Endothelial cell of umbilical vein (primary cell): ENCODE results near the gene MAP4K2. TPM values are rescaled to one million over a fixed set of nuclear protein-coding genes. Genes with fewer than 3 reads are reported as not detected.

ENCODE experiments used
- BruUV-seq: library from RNA; stranded (reverse); fragments of 400-500 nt; replicated peaks from 2 replicates; lab custom pipeline; 2021; lab: Mats Ljungman, UMichigan
- CTCF ChIA-PET: fragments of 300-600, 350-600 bp; sonication (Branson Sonifier 250); formaldehyde crosslinking; loops from one replicate; lab custom pipeline; 2021; ENCODE audit warnings: antibody characterized with exemption, inconsistent platforms; lab: Charles Lee
- POLR2A ChIA-PET: fragments of 300-600, 350-600 bp; sonication (Branson Sonifier 250); formaldehyde crosslinking; loops from one replicate; lab custom pipeline; 2021; ENCODE audit warnings: antibody characterized with exemption, inconsistent platforms; lab: Charles Lee
- DNase-seq: peaks from one replicate; pipeline ENCODE4 v3.0.0-alpha.2; 2011; ENCODE audit warnings: low read depth, low spot score
- FAIRE-seq: peaks from 2 replicates; lab custom pipeline; 2011; peaks lifted over from hg19 to GRCh38; lab: Jason Lieb, UNC
- H2AFZ ChIP-seq: 2 replicates; pipeline ENCODE4 v1.6.0; 2012; ENCODE audit warnings: low read depth, low read length, control low read depth, inconsistent platforms
- H3K27ac ChIP-seq: 2 replicates; pipeline ENCODE4 v1.5.1; 2011; ENCODE audit warnings: low read depth, mild to moderate bottlenecking, control low read depth, low read length, moderate library complexity; ENCODE audit not compliant: insufficient read depth
- H3K27me3 ChIP-seq, 2 experiments: 2 replicates each; pipeline versions ENCODE4 v1.6.0 to v1.6.1; 2011; ENCODE audit warnings: low read length in 2 of 2, mixed read lengths in 1 of 2; ENCODE audit not compliant: control insufficient read depth in 2 of 2, insufficient read depth in 2 of 2
- H3K36me3 ChIP-seq, 2 experiments: 2 replicates in 1 of 2; 3 replicates in 1 of 2; pipeline ENCODE4 v1.5.1; 2011; ENCODE audit warnings: low read length in 2 of 2, mild to moderate bottlenecking in 1 of 2, moderate library complexity in 1 of 2; ENCODE audit not compliant: control insufficient read depth in 2 of 2, insufficient read depth in 2 of 2; ENCODE audit errors: extremely low read depth in 1 of 2
- H3K4me1 ChIP-seq: 3 replicates; pipeline ENCODE4 v1.5.1; 2011; ENCODE audit warnings: mild to moderate bottlenecking, low read length; ENCODE audit not compliant: control insufficient read depth, insufficient read depth; ENCODE audit errors: extremely low read depth
- H3K4me2 ChIP-seq: 2 replicates; pipeline ENCODE4 v1.6.1; 2011; ENCODE audit warnings: low read length, control low read depth, mixed read lengths; ENCODE audit not compliant: insufficient read depth
- H3K4me3 ChIP-seq, 3 experiments: fragments of 200-600 bp in 1 of 3; sonication (generic), shearing (Covaris generic) in 1 of 3; replicated peaks in 1 of 3; 2 replicates each; pipeline ENCODE4 v1.5.1; 2011 to 2016; ENCODE audit warnings: control low read depth in 3 of 3, low read length in 3 of 3, mild to moderate bottlenecking in 2 of 3, inconsistent platforms in 1 of 3, low read depth in 1 of 3, moderate library complexity in 1 of 3; ENCODE audit not compliant: insufficient read depth in 1 of 3
- H3K79me2 ChIP-seq: 2 replicates; pipeline ENCODE4 v1.6.0; 2012; ENCODE audit warnings: low read length, inconsistent platforms; ENCODE audit not compliant: control insufficient read depth, insufficient read depth
- H3K9ac ChIP-seq: replicated peaks from 2 replicates; pipeline ENCODE3; 2011; ENCODE audit warnings: low read length, control low read depth; ENCODE audit not compliant: insufficient read depth; ENCODE audit errors: extremely low read depth
- H3K9me1 ChIP-seq: replicated peaks from 3 replicates; pipeline ENCODE4 v1.6.0; 2011; ENCODE audit warnings: mild to moderate bottlenecking, low read length; ENCODE audit not compliant: control insufficient read depth, insufficient read depth; ENCODE audit errors: extremely low read depth
- H3K9me3 ChIP-seq: replicated peaks from 2 replicates; pipeline ENCODE4 v1.5.1; 2012; ENCODE audit warnings: low read length, inconsistent platforms; ENCODE audit not compliant: control insufficient read depth, insufficient read depth
- H4K20me1 ChIP-seq: replicated peaks from 2 replicates; pipeline ENCODE3; 2011; ENCODE audit warnings: mild to moderate bottlenecking, low read length; ENCODE audit not compliant: control insufficient read depth, insufficient read depth; ENCODE audit errors: extremely low read depth
- CTCF ChIP-seq, 2 donors: IDR thresholded peaks; 1 replicate in 1 of 2; 2 replicates in 1 of 2; pipeline ENCODE4 v1.5.1; 2011; ENCODE audit warnings: low read length in 2 of 2, mild to moderate bottlenecking in 2 of 2, moderate library complexity in 2 of 2, control low read depth in 1 of 2, inconsistent platforms in 1 of 2, low read depth in 1 of 2; ENCODE audit not compliant: insufficient read depth in 1 of 2; ENCODE audit errors: extremely low read depth in 1 of 2
- EZH2 ChIP-seq: IDR thresholded peaks from 2 replicates; pipeline ENCODE4 v1.6.1; 2012; ENCODE audit warnings: borderline replicate concordance, low read depth, mild to moderate bottlenecking, moderate library complexity, low read length, inconsistent platforms; ENCODE audit not compliant: severe bottlenecking
- FOS ChIP-seq: IDR thresholded peaks from 2 replicates; pipeline ENCODE4 v1.6.1; 2011; ENCODE audit warnings: mild to moderate bottlenecking, low read length, moderate library complexity, borderline replicate concordance; ENCODE audit not compliant: insufficient read depth
- JUN ChIP-seq: IDR thresholded peaks from 2 replicates; pipeline ENCODE4 v1.6.1; 2011; ENCODE audit warnings: borderline replicate concordance, low read depth; ENCODE audit not compliant: insufficient read length, insufficient read depth
- MAX ChIP-seq: IDR thresholded peaks from 2 replicates; pipeline ENCODE4 v1.6.1; 2011; ENCODE audit not compliant: insufficient read depth, insufficient read length
- MYC ChIP-seq: IDR thresholded peaks from one replicate; pipeline ENCODE4 v1.6.1; 2011; ENCODE audit warnings: mild to moderate bottlenecking, low read depth, low read length
- POLR2A ChIP-seq: IDR thresholded peaks from 2 replicates; pipeline ENCODE4 v1.6.1; 2012; ENCODE audit warnings: low read depth, mild to moderate bottlenecking, control low read depth, low read length
- POLR2AphosphoS5 ChIP-seq: IDR thresholded peaks from 2 replicates; pipeline ENCODE4 v1.6.1; 2012; ENCODE audit warnings: low read depth, mild to moderate bottlenecking, control low read depth, low read length, moderate library complexity; ENCODE audit not compliant: insufficient read depth
- dilution Hi-C: fragments of 300-500 bp; cut with MboI; formaldehyde crosslinking; loops from one replicate; pipeline ENCODE4 v1.15.0; 2019; ENCODE audit warnings: low sequenced_read_pairs; ENCODE audit not compliant: extremely low pct_ligation_motif_present
- intact Hi-C: fragments of 100-400 bp; cut with micrococcal nuclease; formaldehyde crosslinking; loops from one replicate; pipeline ENCODE4 v1.10.0; 2022
- polyA plus RNA-seq, 4 experiments: library from polyadenylated mRNA; depleted of rRNA in 3 of 4; stranded (reverse) in 3 of 4; unstranded in 1 of 4; fragments of >200 nt; gene quantifications; 2 replicates each; pipeline versions ENCODE4 v1.2.1 to v1.2.3, GENCODE V29; 2011 to 2012; ENCODE audit warnings: missing spikeins in 1 of 4
- total RNA-seq: library from RNA; stranded (reverse); gene quantifications from 2 replicates; pipeline ENCODE4 v1.2.3, GENCODE V29; 2021

The MAP4K2 gene
- total and polyA plus RNA-seq, 2 donors (not counting 3 experiments of a cell fraction or from before 2014, with no cell fraction given) = 43.3 to 44.0 TPM

GRCh38 chr11:64809781-64810241 is 6.8 kb upstream of the MAP4K2 start:
- H3K9me3 ChIP-seq = no peaks in the 10 kb centered on the region
- TF ChIP-seq CTCF (IDR thresholded peaks at IDR 0.05; ENCODE audit: extremely low read depth in 1 of 2, insufficient read depth in 1 of 2, low read depth in 1 of 2, low read length in 2 of 2) (no peak), POLR2A (no peak), MAX (no peak), FOS (no peak), JUN (no peak), EZH2 (no peak), MYC (no peak), POLR2AphosphoS5 (no peak)
- H3K4me2 ChIP-seq = peak overlapping the region; percentile 49
- BruUV-seq = no TSS peak
- H3K9me1 ChIP-seq = no peaks in the 10 kb centered on the region
- H3K27ac ChIP-seq = no peak overlapping the region
- peak overlapping the region; percentile 46 for H3K9ac ChIP-seq
- POLR2A ChIA-PET = interaction anchor here (1.0 kb wide), 1 partner anchor 9 kb away, joined by 3 read pairs; no protein-coding TSS in a partner anchor
- intact Hi-C loops (loop anchor here (1.0 to 2.0 kb wide), 3 partner anchors 8 to 67 kb away; no protein-coding TSS in a partner anchor), dilution Hi-C loops (no loop called here)
- H3K4me1 ChIP-seq = peaks cover 8% of the 10 kb centered on the region
- DNase-seq (no peak), FAIRE-seq (peak; percentile 73)
- H4K20me1 ChIP-seq = no peaks in the 10 kb centered on the region
- CTCF ChIA-PET = interaction anchor here (0.7 to 1.5 kb wide), 3 partner anchors 22 to 34 kb away, joined by 3 to 6 read pairs (median 6); partner anchors contain the start of genes CDC42BPG and SF1
- H3K79me2 ChIP-seq = peaks cover 2% of the 10 kb centered on the region
- no peaks in the 10 kb centered on the region for H3K27me3 ChIP-seq
- H3K4me3 ChIP-seq = peak overlapping the region; percentile 62 to 84 (median 70)
- peak overlapping the region; percentile 67 for H2AFZ ChIP-seq
- peaks cover 0 to 24% of the 10 kb centered on the region in 2 experiments for H3K36me3 ChIP-seq
